ENCODE results near the gene BRS3. TPM values are rescaled to one million over a fixed set of nuclear protein-coding genes. Genes with fewer than 3 reads are reported as not detected.

Gene BRS3
- total RNA-seq, 1 donor = not detected

- TF ChIP-seq CTCF (IDR thresholded peaks at IDR 0.05; ENCODE audit: insufficient read depth, low read depth, low read length) = no peak
- no peak for DNase-seq (ENCODE audit: low read depth)
- H3K4me3 ChIP-seq (ENCODE audit: low read depth, low read length) = no peak overlapping the region
Observed at GRCh38 chrX:136534131-136534530, 46.4 kb downstream of the BRS3 start.

- no peak overlapping the region for H3K4me3 ChIP-seq (ENCODE audit: low read depth, low read length)
- no peak for DNase-seq (ENCODE audit: low read depth)
- no peak for TF ChIP-seq CTCF (IDR thresholded peaks at IDR 0.05; ENCODE audit: insufficient read depth, low read depth, low read length)
Observed at GRCh38 chrX:136538811-136539210, 51.1 kb downstream of the BRS3 start.

GRCh38 chrX:136540226-136540625 lies 52.5 kb downstream of the BRS3 start:
- DNase-seq (ENCODE audit: low read depth) = no peak
- no peak overlapping the region for H3K4me3 ChIP-seq (ENCODE audit: low read depth, low read length)
- no peak for TF ChIP-seq CTCF (IDR thresholded peaks at IDR 0.05; ENCODE audit: insufficient read depth, low read depth, low read length)

DNA sequence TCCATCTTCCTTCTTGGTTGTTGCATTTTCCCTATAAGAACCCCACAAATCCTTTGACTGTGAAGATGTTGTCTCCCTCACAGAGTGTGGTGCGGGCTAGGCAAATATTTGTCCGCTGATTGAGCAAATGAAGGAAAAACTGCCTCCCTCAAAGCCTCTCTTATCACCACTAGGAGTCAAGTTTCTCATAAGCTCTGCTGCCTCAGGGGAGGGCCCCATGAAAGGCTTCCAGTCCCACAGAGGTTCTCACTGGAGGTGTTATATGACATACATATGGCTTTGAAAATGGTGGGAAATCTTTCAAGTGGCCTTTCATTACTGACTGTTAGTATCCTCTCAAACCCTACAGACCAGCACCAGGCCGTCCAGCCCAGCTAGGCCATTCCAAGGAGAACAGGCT lies 53.5 kb downstream of the BRS3 start:
- no peak for DNase-seq (ENCODE audit: low read depth)
- H3K4me3 ChIP-seq (ENCODE audit: low read depth, low read length) = no peak overlapping the region
- no peak for TF ChIP-seq CTCF (IDR thresholded peaks at IDR 0.05; ENCODE audit: insufficient read depth, low read depth, low read length)

DNA sequence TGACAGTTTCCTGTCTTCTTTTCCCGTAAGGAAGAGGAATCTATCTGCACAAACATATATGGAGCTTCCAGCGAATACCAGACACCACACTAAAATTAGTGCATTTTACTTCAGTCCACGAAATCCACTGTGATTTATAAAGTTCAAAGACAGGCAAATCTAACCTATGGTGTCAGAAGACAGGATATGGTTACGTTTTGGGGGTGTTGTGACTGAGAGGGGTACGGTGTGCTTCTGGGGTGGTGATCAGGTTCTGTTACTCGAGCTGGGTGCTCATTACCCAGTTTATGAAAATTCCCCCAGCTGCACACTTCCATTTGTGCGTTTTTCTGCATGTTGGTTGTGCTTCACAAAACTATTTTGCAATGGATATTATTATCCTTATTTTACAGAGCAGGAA lies 54.5 kb downstream of the BRS3 start:
- no peak for DNase-seq (ENCODE audit: low read depth)
- TF ChIP-seq CTCF (IDR thresholded peaks at IDR 0.05; ENCODE audit: insufficient read depth, low read depth, low read length) = no peak
- no peak overlapping the region for H3K4me3 ChIP-seq (ENCODE audit: low read depth, low read length)

Other genes starting within 250 kb of the BRS3 start
- gene MAP7D3, start 236.5 kb upstream of the BRS3 start, total RNA-seq = 14.5 and 19.9 TPM in 2 replicates
- gene ADGRG4, start 187.0 kb upstream of the BRS3 start, total RNA-seq = not detected in 2 replicates
- 29.3 and 35.0 TPM in 2 replicates for gene HTATSF1, start 9.6 kb downstream of the BRS3 start, total RNA-seq
- not detected in 2 replicates for gene VGLL1, start 44.3 kb downstream of the BRS3 start, total RNA-seq
- gene CD40LG, start 160.2 kb downstream of the BRS3 start, total RNA-seq = not detected in 2 replicates